T-helper 1 cell (primary cell): ENCODE measurements around the gene CFAP73.

Source experiments
- DNase-seq, 5 donors: peaks; one replicate each; pipeline ENCODE4 v3.0.0-alpha.2; 2012 to 2020

Gene CFAP73

GRCh38 chr12:113142886-113143332 is 6.6 kb upstream of the CFAP73 start:
- no peak for DNase-seq

GRCh38 chr12:113143959-113144358 is 5.6 kb upstream of the CFAP73 start:
- no peak for DNase-seq

- DNase-seq: no peak
These were observed 4.7 kb upstream of the CFAP73 start for GRCh38 chr12:113144806-113145205.

GRCh38 chr12:113145720-113146551 is 3.6 kb upstream of the CFAP73 start:
- DNase-seq: no peak

DNA sequence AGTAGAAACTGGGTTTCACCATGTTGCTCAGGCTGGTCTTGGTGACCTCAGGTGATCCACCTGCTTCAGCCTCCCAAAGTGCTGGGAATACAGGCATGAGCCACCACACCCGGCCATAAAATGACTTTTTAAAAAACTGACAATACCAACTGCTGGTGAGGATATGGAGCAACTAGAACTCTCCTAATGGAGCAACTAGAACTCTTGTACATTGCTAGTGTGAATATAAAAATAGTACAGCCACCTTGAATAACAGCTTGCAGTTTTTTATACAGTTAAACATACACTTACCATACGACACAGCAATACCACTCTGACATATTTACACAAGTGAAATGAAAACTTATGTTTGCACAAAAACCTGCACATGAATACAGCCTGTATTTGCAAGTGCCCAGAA is 2.5 kb upstream of the CFAP73 start:
- DNase-seq: no peak

DNA sequence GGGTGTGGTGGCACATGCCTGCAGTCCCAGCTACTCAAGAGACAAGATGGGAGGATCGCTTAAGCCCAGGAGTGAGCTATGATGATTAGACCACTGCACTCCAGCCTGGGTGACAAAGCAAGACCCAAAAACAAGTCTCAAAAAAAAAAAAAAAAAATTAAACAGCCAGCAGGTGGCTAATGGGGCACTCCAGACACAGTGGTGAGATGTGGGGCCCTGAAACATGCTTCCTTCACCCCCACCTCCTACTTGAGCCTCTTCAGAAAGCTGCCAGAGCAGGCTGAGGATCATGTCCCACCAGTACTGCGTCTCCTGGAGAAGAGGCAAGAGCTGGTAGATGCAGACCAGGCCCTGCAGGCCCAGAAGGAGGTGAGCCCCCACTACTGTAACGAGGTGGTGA is 2.1 kb downstream of the CFAP73 start:
- DNase-seq: no peak

DNA sequence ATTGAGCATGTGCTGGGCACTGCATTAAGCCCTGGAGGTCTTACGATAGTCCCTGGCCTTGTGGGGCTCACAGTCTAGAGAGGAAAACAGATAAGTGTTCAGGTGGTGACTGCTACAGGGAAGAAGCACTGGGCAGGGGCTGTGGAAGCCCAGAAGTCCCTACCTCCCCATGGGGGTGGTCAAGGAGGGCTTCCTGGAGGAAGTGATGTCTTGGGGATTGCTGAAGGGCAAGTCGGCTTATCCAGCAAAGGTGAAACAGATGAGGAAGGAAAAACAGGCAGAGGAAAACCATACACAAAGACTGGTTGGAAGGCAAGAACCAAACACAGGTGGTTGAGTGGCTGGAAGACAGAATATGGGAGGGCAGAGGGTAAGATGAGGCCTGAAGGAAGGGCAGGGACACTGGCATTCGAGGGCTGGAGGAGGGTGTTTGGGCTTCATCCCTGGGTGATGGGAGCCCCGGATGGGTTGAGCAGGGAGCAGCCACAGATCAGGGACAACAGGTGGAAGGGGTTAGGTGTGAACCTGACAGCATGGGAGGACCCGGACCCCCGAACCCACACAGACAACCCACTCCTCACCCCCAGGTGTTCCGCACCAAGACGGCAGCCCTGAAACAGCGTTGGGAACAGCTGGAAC is 2.8 kb downstream of the CFAP73 start:
- DNase-seq: no peak

DNA sequence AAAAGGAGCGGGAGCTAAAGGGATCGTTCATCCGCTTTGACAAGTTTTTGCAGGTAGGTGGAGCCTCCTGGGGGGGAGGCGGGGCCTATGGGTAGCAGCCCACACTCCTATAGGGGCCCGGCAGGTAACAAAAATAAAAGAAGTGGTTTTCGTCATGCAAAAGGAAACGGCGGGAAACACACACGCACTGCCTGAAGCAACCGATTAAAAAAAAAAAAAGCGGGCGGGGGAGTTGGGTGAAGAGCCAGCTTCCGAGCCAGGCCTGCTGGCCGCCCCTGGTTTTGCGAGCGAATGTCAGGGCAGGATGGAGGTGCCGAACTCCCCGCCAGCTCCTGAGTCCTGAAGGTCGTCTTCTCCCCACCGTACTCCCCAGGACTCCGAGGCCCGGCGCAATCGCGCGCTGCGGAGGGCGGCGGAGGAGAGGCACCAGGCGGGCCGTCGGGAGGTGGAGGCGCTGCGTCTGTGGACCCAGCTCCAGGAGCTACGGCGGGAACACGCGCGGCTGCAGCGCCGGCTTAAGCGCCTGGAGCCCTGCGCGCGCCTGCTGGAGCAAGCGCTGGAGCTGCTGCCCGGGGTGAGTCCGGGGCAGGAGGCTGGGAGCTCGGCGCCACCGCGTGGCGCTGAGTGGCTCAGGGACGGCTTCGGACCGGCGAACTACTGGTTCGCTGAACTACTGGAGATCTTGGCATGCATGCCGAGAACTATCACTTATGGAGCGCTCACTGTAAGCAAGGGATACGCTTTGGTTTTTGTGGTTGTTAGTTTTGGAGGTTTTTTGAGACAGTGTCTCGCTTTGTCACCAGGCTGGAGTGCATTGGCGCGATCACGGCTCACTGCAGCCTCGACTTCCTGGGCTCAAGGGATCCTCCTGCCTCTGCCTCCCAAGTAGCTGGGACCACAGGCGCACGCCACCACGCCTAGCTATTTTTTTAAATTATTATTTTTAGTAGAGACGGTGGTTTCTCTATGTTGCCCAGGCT is 3.6 kb downstream of the CFAP73 start:
- peak in 4 of 5 donors; percentile 44 to 70 (median 56) for DNase-seq

- DNase-seq: no peak
These were observed 4.9 kb downstream of the CFAP73 start for GRCh38 chr12:113154351-113154973.

GRCh38 chr12:113155060-113155459 is 5.5 kb downstream of the CFAP73 start:
- DNase-seq: no peak

DNA sequence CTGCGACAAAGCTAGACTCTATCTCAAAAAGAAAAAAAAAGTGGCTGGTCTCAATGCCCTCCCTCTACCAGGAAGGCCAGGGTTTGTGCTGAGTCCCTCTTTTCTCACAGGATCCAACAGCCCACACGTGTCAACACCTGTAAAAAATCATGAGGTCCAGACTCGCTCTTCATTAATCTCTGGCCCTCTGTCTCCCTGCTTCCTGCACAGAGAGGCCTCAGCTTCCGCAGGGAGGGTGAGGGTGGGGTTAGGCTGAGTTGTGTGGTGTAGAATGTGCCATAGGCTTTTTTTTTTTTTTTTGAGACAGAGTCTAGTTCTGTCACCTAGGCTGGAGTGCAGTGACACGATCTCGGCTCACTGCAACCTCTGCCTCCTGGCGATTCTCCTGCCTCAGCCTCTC is 6.1 kb downstream of the CFAP73 start:
- DNase-seq: no peak

DNA sequence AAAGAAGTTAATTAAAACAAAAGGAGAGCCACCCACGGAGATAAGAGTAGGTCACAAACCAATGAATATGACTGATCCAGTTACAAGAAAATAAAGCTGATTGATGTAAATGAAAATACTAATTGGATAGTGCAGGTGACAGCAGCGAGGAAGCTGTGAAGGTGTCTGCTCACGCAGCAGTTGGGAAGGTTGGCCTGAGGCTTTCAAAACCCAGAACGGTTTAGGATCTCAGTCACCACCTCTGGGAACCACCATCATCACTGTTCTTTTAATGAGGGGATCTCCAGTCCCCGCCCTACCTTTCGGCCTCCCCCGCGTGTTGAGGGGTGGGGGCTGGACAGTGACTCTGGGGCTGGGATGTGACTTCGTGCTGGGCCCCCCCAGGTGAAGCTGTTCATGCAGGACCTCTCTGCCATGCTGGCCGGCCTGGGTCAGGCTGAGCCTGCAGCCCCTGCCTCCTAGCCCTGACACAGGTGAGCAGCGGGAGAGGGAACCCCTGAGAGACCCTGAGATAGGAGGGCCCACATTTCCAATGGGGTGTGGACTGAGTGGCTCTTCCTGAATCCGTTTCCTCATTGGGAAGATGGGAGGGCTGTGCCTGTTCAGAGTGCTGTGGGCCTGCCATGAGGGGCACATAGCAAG is 7.8 kb downstream of the CFAP73 start:
- DNase-seq: no peak

- DNase-seq: no peak
These were observed 9.1 kb downstream of the CFAP73 start for GRCh38 chr12:113158439-113159203.

- no peak for DNase-seq
These were observed 10.4 kb downstream of the CFAP73 start for GRCh38 chr12:113159937-113160336.

DNA sequence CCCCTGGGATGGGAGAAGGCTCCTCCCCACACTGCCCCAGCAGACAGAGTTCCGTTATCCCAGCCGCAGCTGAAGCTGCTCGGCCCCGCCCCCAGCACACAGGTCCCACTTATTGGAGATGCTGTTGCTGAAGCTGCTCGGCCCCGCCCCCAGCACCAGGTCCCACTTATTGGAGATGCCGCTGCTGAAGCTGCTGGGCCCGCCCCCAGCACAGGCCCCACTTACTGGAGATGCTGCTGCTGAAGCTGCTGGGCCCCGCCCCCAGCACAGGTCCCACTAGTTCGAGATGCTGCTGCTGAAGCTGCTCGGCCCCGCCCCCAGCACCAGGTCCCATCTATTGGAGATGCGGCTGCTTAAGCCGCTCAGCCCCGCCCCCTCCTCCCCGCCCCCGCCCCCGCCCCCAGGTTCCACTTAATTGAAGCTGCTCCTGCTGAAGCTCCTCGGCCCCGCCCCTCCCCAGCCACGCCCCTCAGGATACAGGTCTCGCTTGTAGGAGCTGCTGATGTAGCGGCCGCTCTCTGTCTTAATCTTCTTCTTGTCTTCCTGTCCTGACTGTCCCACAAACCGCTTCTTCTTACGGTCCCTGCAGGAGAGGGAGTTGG is 12.0 kb downstream of the CFAP73 start:
- DNase-seq: no peak

DNA sequence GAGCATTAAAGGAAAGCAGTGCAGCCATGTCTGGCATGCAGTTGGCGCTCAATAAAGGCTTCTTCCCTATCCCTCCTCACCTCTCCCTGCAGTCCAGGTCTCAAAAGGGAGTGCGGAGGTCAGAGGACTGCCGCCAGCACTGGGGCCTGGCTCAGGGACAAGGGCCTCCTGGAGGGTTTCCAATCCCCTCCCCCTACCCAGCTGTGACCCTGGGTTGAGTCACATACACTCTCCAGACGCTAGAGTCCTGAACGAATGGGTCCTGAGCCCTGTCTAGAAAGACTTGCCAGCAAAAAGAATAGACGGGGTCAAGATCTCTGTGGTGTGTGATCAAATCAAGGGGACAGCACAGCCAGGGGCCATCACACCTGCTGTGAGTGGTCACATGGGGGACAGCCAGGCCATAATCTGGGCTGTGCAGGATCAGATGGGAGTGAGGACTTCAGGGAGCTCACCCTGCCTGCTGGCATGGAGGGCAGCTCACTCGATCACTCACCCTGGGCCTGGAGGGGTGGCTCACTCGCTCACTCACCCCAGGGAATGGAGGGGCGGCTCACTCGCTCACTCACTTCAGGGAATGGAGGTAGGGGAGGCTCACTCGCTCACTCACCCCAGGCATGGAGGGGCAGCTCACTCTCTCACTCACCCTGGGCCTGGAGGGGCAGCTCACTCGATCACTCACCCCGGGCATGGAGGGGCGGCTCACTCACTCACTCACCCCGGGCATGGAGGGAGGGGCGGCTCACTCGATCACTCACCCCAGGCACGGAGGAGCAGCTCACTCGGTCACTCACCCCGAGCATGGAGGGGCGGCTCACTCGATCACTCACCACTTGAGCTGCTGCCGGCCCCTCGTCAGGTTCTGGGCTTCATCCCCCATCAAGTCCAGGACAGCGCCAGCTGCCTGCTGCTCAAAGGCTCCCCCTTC is 12.8 kb downstream of the CFAP73 start:
- no peak for DNase-seq

- no peak for DNase-seq
These were observed 13.5 kb downstream of the CFAP73 start for GRCh38 chr12:113163030-113163360.

DNA sequence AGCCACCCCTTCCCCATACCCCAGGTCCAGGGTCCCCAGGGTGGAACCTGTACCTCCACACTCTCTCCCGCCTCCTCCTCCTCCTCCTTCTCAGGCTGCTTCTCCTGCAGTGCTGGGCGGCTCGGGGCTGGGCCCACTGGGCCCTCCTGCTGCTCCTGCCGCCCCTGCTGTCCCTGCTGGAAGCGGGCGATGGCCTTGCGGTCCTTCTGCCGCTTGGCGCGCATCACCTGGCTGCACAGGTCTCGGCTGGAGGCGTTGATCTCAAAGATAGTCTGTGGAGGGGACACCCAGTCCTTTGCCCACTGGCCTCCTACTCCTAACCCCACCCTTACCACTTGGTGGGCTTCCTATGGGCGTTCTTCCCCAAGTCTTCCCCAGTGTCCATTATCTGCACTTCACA is 14.5 kb downstream of the CFAP73 start:
- no peak for DNase-seq

GRCh38 chr12:113165521-113166450 is 16.3 kb downstream of the CFAP73 start:
- no peak for DNase-seq
